GM18520 (cell line): Measurements from ENCODE around the gene CPSF3.
"Not testable (repeated sequence)": the region's sequence is repeated elsewhere in the genome, so short reads cannot be mapped to it uniquely, and the experiment has no call there.

ENCODE experiments used
- ATAC-seq: cut with Tn5 transposase; IDR thresholded peaks from one replicate; pipeline ENCODE4 v1.9.1; 2021; ENCODE audit not compliant: unreplicated experiment

The CPSF3 gene

GRCh38 chr2:9498210-9498609 is 74.8 kb downstream of the CPSF3 start:
- ATAC-seq = no peak

GRCh38 chr2:9508931-9509330 is 85.5 kb downstream of the CPSF3 start:
- no peak for ATAC-seq

- not testable (repeated sequence) for ATAC-seq
Measured at GRCh38 chr2:9513946-9514345, 90.5 kb downstream of the CPSF3 start.

- no peak for ATAC-seq
Measured at GRCh38 chr2:9517118-9517782, 93.8 kb downstream of the CPSF3 start.

GRCh38 chr2:9518163-9518562 is 94.7 kb downstream of the CPSF3 start:
- ATAC-seq = no peak

- no peak for ATAC-seq
Measured at GRCh38 chr2:9518780-9519179, 95.3 kb downstream of the CPSF3 start.

GRCh38 chr2:9519250-9519649 is 95.8 kb downstream of the CPSF3 start:
- ATAC-seq = no peak
